ENCODE results near the gene PSMD13.

Gene PSMD13

GRCh38 chr11:279040-279965, 42.5 kb downstream of the PSMD13 start:
- DNase-seq: peak; percentile 37

GRCh38 chr11:279966-280705, 43.4 kb downstream of the PSMD13 start:
- peak; percentile 36 for DNase-seq

GRCh38 chr11:280706-281485, 44.1 kb downstream of the PSMD13 start:
- DNase-seq: peak; percentile 45

GRCh38 chr11:281486-282161, 44.8 kb downstream of the PSMD13 start:
- DNase-seq: peak; percentile 37

GRCh38 chr11:282171-282570, 45.4 kb downstream of the PSMD13 start:
- DNase-seq: peak; percentile 27

- no peak for DNase-seq
Measured at GRCh38 chr11:282630-283360, 46.0 kb downstream of the PSMD13 start.

- peak; percentile 21 for DNase-seq
Measured at GRCh38 chr11:283405-284104, 46.8 kb downstream of the PSMD13 start.

- peak; percentile 28 for DNase-seq
Measured at GRCh38 chr11:284105-285020, 47.6 kb downstream of the PSMD13 start.

- peak; percentile 26 for DNase-seq
Measured at GRCh38 chr11:285021-285893, 48.5 kb downstream of the PSMD13 start.

GRCh38 chr11:285894-286220, 49.1 kb downstream of the PSMD13 start:
- DNase-seq: peak; percentile 23

GRCh38 chr11:286977-287820, 50.4 kb downstream of the PSMD13 start:
- DNase-seq: peak; percentile 42

GRCh38 chr11:287821-288477, 51.2 kb downstream of the PSMD13 start:
- peak; percentile 49 for DNase-seq

GRCh38 chr11:288478-289397, 52.0 kb downstream of the PSMD13 start, which contains the start of gene PGGHG:
Gene PGGHG, plus strand, starts transcription at chr11:289126. Its CDS starts 691 bp downstream, at chr11:289817.
- peak; percentile 71 for DNase-seq

GRCh38 chr11:289398-289711, 52.6 kb downstream of the PSMD13 start:
- peak; percentile 30 for DNase-seq

GRCh38 chr11:289712-290620, 53.2 kb downstream of the PSMD13 start:
- DNase-seq: peak; percentile 30
